Renal cortex interstitium (tissue), 11 donors: Measurements from ENCODE around the gene CFAP99. TPM values are rescaled to one million over a fixed set of nuclear protein-coding genes. Genes with fewer than 3 reads are reported as not detected.
A peak's percentile ranks its signal among the peaks of the same experiment; 100 is the strongest.

ENCODE experiments used
- DNase-seq, 11 donors: peaks; one replicate each; pipeline ENCODE4 v3.0.0-alpha.2; 2013; ENCODE audit warnings: low read depth in 9 of 11, low spot score in 4 of 11; ENCODE audit errors: extremely low read depth in 1 of 11
- polyA plus RNA-seq, 3 donors: library from polyadenylated mRNA; unstranded; fragments of 120-200 nt; gene quantifications; one replicate each; pipeline ENCODE4 v1.2.1, GENCODE V29; 2013; ENCODE audit not compliant: insufficient read length in 3 of 3

Gene CFAP99
- polyA plus RNA-seq, 3 donors = 0.78 to 1.5 (median 0.85) TPM

DNA sequence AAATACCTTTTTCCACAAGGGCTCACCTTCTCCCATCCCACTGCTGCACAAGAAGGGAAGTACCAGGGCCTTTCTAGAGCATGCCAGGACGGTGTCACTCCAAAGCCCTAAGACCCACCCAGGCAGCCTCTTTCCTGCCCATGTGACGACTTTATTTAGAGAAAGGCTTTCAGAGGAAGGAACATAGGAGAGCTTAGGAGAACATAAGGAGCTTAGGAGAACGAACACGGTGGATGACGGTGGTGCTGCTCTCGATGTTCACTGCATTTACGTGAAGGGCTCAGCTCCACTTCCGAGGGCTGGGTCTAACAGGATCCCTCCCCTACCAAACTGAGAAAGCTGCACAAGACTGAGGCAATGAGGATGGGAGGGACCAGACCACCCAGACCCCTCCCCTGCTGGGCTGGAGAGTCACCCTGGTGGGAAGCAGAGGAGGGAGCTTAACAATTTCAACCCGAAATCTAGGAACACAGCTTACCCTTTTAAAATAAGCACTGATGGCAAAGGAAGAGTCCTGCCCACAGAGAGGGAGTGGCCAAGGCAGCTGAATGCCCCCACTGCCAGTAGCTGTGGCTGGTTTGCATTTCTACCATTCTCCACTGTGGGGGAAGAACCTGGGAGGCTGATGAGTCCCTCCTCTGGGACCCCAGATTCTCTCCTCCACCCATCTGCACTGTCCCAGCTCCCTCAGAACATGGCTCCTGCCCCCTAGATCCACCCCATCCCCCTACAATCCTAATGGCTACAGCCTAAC is 30.1 kb upstream of the CFAP99 start:
- DNase-seq = no peak

DNA sequence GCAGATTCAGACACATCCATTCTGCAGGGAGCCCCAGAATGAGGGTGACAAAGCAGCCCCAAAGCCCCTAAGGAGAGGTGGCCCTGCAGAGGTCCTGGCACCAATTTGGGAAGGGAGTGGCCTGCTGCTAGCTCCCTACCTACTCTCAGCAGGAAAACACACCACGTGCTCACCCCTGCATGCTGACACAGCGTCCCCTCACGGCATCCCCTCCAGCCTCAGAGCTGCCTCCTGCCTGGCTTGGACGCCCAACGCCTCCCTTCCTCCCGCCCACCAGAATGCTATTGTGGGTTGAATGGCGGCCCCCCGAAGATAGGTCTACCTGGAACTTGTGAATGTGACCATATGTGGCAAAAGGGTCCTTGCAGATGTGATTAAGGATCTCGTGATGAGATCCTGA is 29.1 kb upstream of the CFAP99 start:
- DNase-seq = no peak

DNA sequence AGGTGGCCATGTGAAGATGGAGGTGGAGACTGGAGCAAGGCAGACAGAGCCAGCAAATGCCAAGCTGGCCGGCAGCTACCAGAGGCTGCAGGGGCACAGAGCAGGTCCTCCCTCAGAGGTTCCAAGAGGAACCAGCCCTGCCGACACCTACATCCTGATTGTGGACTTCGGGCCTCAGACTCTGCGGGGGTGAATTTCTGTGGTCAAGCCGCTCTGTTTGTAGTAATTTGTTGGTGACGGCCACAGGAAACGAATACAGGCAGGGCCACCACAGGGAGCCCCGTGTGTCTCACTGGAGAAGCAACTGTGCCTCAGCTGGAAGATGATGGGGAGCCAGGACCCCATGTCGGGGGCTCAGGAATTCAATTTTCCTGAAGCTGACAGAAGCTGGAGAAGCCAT is 28.6 kb upstream of the CFAP99 start:
- no peak for DNase-seq

DNA sequence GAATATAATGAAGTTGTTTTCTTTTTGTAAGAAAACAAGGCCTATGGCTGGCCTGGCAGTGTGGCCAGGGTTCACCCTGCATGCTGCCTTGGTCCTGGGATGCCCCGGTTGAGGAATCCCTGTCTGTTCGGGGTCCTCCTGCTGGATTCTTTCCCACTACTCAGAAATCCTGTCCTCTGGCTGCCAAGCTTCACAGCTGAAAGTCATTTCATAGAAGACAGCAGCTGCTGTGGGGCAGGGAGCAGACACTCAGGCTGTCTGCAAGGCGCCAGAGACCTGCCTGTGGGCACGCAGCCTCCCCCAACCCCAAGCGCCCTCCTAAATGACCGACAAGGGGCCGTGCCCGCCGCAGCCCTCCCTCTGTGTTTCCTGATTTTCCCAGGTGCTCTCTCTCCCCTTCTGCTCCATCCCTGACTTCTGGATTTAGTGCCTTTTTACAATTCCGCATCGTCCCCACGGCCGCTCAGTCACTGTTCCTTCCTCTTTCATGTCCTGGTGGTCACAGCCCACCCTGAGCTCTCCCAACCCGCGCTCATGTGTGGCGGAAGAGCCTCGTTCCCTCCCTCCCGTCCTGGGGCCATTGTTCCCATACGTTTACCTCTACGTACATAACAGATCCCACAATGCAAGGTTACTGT is 27.9 kb upstream of the CFAP99 start:
- no peak for DNase-seq

DNA sequence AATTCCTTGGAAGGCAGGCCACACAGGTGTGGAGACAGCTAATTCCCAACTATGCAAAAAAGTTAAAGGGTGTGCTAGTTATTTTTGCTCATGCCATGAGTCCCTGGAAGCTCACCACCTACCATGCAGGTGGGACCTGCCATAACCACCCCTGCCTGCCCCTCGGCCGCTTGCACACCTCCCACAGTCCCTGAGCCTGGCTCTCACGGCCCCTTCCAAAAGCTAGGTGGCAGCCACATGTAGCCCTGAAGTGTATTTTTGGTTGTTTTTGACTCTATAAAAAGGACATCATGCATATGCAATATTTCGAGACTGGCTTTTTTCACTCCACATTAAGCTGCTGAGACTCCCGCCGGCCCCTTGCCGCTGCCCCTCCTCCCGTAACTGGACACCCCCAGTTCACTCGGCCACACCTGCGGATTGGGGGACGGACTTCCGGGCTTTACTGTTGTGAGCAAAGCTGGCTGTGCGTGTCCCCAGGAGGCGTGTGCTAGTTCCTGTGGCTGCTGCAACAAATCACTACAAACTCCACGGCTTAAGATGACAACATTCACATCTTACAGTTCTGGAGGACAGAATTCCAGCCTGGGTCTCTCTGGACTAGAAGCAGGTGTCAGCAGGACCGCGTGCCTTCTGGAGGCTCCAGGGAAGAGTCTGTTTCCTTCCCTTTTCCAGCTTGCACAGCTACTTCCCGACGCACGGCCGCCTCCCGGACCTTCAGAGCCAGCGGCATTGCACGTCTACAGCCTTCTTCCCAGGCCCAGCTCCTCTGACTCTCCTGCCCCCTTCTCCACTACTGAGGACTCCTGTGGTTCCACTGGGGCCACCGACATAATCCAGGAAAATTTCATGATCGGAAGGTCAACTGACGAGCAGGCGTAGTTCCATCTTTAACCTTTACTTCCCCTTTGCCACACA is 25.1 kb upstream of the CFAP99 start:
- DNase-seq = peak in 8 of 11 donors; percentile 55 to 82 (median 70)

DNA sequence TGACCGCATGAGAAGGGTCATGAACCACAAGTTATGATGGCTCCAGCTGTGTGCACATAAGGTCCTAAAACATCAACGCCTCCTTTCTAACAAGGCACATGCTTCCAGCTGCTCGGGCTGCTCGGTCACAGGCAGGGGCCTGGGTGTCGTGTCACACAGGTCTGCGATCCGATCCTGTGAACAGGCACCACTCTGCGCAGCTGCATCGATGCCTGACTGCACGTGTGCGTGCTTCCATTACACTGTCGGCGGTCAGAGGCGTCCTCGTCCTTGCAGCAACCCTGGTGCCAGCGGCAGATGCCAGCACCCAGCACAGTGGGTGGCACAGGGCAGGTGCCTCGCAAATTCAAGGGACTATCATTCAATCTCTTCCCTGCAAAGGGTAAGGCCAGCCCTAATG is 24.2 kb upstream of the CFAP99 start:
- DNase-seq = no peak

DNA sequence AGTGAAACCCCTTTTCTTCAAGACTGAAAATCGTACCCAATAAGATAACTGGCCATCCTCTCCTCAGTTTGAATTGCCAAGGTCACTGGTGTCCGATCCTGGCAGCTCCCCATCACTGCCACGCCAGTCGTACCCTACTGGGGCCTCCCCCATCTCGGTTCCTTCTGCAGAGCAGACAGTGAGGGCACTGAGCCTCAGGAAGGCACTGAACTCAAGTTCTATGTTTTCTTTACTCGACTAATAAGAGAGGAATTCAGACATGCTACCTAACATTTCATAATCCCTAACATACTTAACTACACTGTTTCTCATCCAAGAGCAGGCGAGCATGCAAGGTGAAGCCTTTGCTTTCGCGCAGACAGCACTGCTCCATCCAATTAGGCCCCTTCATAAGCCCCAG is 23.7 kb upstream of the CFAP99 start:
- no peak for DNase-seq

DNA sequence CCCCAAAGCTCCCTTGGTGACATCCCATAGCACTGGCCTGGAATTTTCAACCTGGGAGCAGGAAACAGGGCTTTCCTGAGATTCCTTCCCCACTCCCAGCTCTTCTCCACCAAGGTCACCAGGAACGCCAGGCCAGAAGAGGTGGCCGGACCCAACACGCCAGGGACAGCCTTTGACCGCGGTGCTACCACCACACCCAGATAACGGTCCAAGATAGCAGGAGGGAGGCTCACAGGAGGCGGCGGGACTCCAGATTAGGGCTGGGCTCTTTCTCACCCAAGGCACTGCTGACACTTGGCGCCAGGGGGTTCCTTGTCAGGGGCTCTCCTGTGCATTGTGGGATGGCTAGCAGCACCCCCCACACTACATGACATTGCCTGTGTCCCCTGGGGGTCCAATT is 23.2 kb upstream of the CFAP99 start:
- DNase-seq = no peak

DNA sequence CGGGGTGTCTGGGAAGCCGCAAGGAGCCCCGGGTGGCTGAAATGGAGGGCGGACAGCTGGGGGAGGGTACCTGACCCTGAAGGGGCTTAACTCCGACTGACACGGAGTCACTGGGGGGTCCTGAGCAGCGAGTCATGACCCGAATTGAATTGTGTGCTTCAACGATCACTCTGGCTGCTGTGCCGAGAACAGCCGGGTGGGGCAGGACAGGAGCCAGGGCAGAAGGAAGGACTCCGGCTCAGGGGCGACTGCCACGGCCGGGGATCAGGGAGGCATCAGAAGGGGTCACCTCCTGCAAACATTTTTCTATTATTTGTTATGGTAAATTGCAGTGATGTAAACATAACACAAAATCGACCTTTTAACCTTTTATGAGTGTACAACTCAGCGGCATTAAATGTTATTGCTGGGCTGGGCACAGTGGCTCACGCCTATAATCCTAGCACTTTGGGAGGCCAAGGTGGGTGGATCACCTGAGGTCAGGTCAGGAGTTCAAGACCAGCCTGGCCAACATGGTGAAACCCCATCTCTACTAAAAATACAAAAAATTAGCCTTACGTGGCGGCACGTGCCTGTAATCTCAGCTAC is 21.9 kb upstream of the CFAP99 start:
- DNase-seq = no peak

DNA sequence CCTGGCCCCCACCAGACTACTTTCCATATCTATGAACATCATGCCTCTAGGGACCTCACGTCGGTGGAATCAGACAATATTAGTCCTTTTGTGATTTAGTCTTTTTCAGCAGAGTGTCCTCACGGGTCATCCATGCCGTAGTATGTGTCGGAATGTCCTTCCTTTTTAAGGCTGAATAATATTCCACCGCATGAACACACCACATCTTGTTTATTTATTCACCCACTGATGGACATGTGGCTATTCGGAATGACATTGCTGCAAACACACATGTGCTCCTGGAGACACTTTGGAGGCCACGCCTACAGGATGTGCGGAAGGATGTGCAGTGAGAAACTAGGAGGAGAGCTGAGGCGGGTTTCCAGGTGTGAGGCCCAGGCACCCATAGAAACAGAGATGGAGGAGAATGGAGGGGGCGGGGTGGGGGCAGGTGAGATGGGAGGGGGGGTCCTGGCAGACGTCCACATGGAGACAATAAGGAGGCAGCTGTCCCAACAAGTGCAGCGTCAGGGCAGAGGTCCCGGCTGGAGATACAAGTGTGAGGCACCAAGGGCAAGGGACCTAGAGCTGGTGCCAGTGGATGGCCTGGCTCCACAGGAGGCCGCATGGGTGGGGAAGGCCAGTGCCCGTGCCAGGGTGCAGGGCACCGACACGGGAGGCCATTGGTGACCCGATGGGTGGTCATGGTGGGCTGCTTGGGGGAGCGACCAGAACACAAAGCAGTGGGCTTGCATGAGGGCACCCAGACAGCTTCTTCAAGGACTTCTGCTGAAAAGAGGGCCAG is 21.0 kb upstream of the CFAP99 start:
- no peak for DNase-seq

DNA sequence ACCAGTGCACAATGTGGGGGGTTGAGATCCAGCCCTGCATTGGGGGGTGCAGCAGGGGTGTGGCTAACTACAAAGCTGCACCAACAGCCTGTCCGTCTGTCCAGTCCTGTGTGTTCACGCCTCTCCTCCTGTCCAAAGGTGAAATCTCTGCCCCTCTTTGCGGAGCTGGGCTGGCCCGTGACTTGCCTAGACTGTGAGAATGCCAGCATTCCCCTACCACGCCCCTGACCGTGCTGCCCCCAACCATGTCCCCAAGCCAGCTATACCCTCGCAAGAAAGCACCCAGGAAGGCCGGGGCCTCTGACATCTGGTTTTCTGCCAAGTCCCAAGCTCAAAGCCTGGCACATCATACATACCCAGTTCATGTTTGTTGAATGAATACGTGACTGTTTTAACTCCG is 19.5 kb upstream of the CFAP99 start:
- DNase-seq = no peak

DNA sequence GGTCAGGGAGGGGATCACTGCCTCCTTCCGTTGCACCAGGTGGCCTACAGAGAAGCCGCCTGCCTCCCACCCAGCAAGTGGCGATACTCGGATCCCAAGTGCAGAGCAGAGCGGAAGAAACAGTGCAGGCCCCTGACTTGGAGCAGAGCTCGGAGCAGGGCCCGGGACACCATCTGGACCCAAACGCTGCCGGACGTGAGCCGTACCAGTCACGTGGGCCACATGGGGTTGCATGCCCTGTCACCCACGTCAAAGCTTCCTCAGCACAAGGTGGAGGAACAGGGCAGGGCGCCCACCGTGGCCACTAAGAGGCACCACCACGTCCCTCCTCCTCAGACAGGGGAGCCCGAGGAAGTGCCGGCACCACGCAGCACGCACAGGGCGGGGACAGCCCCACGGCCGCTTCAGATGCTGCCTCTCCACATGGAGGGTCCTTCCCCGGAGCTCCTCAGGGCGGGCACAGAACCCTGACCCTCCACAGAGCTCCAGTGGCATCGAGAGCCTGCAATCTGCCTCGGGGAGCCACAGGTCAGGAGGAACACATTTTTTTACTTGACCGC is 19.0 kb upstream of the CFAP99 start:
- no peak for DNase-seq

DNA sequence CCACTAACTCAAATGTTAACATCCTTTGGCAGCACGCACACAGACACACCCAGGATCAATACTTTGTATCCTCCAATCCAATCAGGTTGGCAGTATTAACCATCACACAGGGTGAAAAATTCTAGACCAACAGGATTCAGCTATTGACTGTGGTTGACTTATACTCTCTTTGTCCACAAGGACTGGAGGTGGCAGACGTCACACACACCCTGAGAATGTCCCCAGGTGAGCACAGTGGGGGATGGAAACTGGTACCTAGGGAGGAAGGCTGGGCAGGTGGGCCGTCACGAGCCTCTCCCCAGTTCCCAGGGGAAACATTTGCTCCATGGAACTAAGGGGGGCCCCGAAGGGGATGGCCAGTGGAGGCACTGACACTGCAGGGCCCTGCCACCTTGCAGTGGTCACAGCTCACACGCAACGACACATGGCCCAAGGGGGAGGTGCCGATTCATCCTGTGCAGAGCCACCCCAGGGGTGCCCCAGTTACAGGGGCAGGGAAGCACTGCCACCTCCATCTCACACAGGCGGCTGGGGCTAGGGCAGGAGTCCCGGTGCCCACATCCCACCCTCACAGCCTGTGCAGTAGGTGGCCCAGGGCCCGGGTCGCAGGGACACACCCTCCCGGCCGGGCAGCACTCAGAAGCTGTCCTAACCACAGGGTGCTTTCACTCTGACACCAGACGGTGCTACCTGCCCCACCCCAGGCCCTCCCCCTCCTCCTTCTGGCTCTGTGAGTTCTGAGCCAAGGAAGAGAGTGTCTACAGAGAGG is 17.7 kb upstream of the CFAP99 start:
- DNase-seq = no peak

DNA sequence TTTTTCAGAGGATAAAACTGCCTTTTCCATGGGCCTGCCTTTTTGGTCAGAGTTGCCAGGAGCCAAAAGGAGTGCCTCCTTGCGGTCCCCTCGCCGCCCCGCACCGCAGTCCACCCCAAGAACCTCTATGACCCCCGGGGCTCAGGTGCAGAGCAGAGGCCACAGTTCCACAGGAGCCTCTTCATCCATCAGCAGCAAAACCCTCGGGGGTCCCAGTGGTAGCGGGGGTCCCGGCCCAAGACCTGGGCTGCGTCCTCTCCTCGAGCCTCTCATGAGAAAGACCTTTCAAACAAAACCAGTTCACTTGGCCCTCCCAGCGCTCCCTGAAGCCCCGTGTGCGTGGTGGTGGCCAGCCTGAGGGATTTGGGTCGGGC is 17.2 kb upstream of the CFAP99 start:
- no peak for DNase-seq

DNA sequence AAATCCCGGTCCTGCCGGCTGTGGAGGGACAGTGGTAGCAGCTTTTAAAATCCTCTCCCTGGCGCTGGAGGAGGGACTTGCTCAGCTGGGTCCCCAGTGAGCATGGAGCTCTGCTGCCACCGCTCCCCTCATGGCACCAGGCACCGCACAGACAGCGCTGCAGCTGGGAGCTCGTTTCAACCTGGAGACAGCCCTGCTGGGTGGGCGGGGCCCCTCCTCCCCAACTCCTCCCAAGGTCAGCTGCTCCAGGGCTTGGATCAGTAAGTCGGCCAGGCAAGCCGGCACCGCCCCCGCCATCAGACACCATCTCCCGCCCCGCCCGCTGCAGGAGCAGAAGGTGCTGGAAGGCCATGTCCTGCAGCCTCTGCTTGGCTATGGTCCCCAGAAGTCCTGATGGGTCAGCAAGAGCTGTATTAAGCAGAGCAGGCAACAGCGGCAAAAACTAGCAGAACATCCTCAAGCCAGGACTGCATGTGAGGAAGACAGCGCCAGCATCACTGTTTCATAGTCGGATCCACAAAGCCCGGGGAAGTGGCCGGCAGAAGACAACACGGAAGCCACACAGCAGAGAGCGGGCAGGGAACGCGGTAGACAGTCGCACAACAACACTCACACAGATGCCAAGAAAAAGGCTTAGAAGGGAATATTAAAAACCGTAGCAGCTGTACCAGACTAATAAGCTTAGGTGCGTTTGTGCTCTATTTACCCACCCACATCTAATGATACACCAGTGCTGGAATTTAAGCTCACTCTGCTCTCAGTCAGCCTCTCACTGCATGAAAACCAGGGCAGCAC is 16.5 kb upstream of the CFAP99 start:
- peak in 7 of 11 donors; percentile 38 to 75 (median 53) for DNase-seq

DNA sequence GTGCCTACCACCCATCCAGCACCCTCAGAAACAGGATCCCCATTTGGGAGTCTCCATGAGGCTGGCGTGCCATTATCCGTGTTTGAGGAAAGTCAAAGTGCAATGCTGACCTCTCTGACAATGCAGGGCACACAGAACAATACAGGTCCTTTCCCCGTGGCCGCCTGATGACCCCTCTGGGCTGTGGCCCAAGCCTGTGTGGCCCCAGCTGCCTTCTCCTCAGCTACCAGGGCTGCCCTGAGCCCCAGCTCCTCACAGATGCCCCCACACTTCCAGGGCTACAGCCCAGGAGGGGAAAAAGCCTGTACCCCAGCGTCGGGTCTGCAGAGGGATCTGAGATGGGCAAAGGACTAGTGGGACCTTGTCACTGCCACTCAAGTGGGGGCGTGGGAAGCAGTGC is 15.8 kb upstream of the CFAP99 start:
- no peak for DNase-seq

DNA sequence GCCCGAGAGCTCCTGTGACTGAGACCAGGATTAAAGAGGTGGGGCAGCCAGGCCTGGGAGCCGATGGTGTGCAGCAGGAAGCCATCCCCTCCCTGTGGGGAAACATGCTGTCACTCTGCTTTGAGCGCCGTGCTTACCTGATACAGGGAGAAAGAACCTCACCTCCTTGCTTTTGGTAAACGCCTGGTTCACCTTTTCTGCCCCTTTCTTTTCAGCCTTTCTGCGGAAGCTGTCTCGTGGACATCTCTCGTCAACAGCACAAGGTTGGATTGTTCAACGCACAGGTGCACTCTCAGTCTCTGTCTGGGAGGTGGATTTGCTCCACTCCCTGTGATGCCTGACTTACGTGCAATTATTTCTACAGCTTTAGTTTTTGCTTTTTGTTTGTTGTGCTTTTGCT is 12.3 kb upstream of the CFAP99 start:
- no peak for DNase-seq
